CD4-positive, alpha-beta T cell treated with Interleukin-10 for 1 hour (primary cell): ENCODE data around the gene DISC1.
"Not testable (repeated sequence)": the region's sequence is repeated elsewhere in the genome, so short reads cannot be mapped to it uniquely, and the experiment has no call there.

Source experiments
- DNase-seq: peaks from one replicate; pipeline ENCODE4 v3.0.0-alpha.2; 2020

Gene DISC1

GRCh38 chr1:231626535-231626950 is at the start of gene DISC1:
Gene DISC1, plus strand, starts transcription at chr1:231626790. Its CDS starts 78 bp downstream, at chr1:231626868.
- peak; percentile 80 for DNase-seq

- no peak for DNase-seq
These were observed 49.5 kb upstream of the DISC1 start for GRCh38 chr1:231576804-231577718.

- DNase-seq, result no peak
These were observed 45.7 kb upstream of the DISC1 start for GRCh38 chr1:231580874-231581273.

- no peak for DNase-seq
These were observed 44.7 kb upstream of the DISC1 start for GRCh38 chr1:231581859-231582258.

GRCh38 chr1:231583376-231583775 is 43.2 kb upstream of the DISC1 start:
- no peak for DNase-seq

- DNase-seq, result peak; percentile 3
These were observed 42.5 kb upstream of the DISC1 start for GRCh38 chr1:231584117-231584516.

- no peak for DNase-seq
These were observed 41.7 kb upstream of the DISC1 start for GRCh38 chr1:231584921-231585320.

GRCh38 chr1:231590453-231591198 is 36.0 kb upstream of the DISC1 start:
- peak; percentile 59 for DNase-seq

GRCh38 chr1:231591466-231591865 is 35.1 kb upstream of the DISC1 start:
- no peak for DNase-seq

- DNase-seq, result no peak
These were observed 33.8 kb upstream of the DISC1 start for GRCh38 chr1:231592809-231593208.

- DNase-seq, result not testable (repeated sequence)
These were observed 33.3 kb upstream of the DISC1 start for GRCh38 chr1:231593264-231593663.

- DNase-seq, result no peak
These were observed 32.5 kb upstream of the DISC1 start for GRCh38 chr1:231594123-231594522.

GRCh38 chr1:231594749-231595148 is 31.8 kb upstream of the DISC1 start:
- no peak for DNase-seq

GRCh38 chr1:231596337-231596791 is 30.2 kb upstream of the DISC1 start:
- DNase-seq, result no peak

- no peak for DNase-seq
These were observed 28.6 kb upstream of the DISC1 start for GRCh38 chr1:231597971-231598370.

- no peak for DNase-seq
These were observed 26.1 kb upstream of the DISC1 start for GRCh38 chr1:231600458-231600976.

GRCh38 chr1:231601824-231602672 is 24.5 kb upstream of the DISC1 start:
- no peak for DNase-seq

- DNase-seq, result no peak
These were observed 24.0 kb upstream of the DISC1 start for GRCh38 chr1:231602673-231602984.

GRCh38 chr1:231603598-231604275 is 22.9 kb upstream of the DISC1 start:
- DNase-seq, result peak; percentile 73

GRCh38 chr1:231604276-231604621 is 22.3 kb upstream of the DISC1 start:
- DNase-seq, result no peak

- DNase-seq, result no peak
These were observed 21.2 kb upstream of the DISC1 start for GRCh38 chr1:231605149-231606100.
